Measurements from ENCODE around the gene GNG8.
A peak's percentile ranks its signal among the peaks of the same experiment; 100 is the strongest.
"Not testable (repeated sequence)": the region's sequence is repeated elsewhere in the genome, so short reads cannot be mapped to it uniquely, and the experiment has no call there.

Gene GNG8

GRCh38 chr19:46639358-46640182, 3.6 kb upstream of the GNG8 start:
- TF ChIP-seq TAF1 (IDR thresholded peaks at IDR 0.05; ENCODE audit: borderline replicate concordance, low read depth, low read length) (no peak), POLR2A (IDR thresholded peaks at IDR 0.05; ENCODE audit: low read depth, low read length) (no peak), POLR2AphosphoS5 (IDR thresholded peaks at IDR 0.05; ENCODE audit: low read depth, low read length) (no peak)
- FAIRE-seq, result peak; percentile 88
- DNase-seq (ENCODE audit: insufficient read length), result no peak

DNA sequence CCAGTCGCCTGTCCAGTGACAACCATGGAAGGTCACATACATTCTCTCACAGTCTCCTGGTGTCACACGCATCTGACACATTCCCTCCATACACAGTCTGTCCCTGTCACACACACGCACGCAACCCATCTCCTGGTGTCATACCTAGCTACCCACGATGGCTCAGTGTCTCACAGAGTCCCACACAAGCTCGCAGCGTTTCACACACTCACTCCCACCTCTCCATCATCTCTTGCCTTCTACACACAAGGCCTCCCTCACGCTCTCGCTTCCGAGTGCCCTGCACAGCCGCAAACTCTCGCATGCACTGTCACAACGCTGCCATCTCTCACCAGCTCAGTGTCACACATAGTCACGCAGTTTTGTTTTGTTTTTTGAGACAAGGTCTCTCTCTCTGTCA, 1.2 kb upstream of the GNG8 start:
- DNase-seq (ENCODE audit: insufficient read length) (no peak), FAIRE-seq (no peak)
- no peak for TF ChIP-seq POLR2AphosphoS5 (IDR thresholded peaks at IDR 0.05; ENCODE audit: low read depth, low read length)
- no peak for TF ChIP-seq TAF1 (IDR thresholded peaks at IDR 0.05; ENCODE audit: borderline replicate concordance, low read depth, low read length)
- no peak for TF ChIP-seq POLR2A (IDR thresholded peaks at IDR 0.05; ENCODE audit: low read depth, low read length)

GRCh38 chr19:46634656-46635218, 1.3 kb downstream of the GNG8 start:
- DNase-seq (ENCODE audit: insufficient read length) (no peak), FAIRE-seq (no peak)

GRCh38 chr19:46634045-46634655, 1.9 kb downstream of the GNG8 start:
- DNase-seq (ENCODE audit: insufficient read length), result peak; percentile 88
- TF ChIP-seq POLR2AphosphoS5 (IDR thresholded peaks at IDR 0.05; ENCODE audit: low read depth, low read length) (no peak), TAF1 (IDR thresholded peaks at IDR 0.05; ENCODE audit: borderline replicate concordance, low read depth, low read length) (no peak), POLR2A (IDR thresholded peaks at IDR 0.05; ENCODE audit: low read depth, low read length) (no peak)
- FAIRE-seq, result peak; percentile 99

More at GRCh38 chr19:46634656-46635218, 1.3 kb downstream of the GNG8 start:
- TF ChIP-seq POLR2A (IDR thresholded peaks at IDR 0.05; ENCODE audit: low read depth, low read length), result no peak
- TF ChIP-seq POLR2AphosphoS5 (IDR thresholded peaks at IDR 0.05; ENCODE audit: low read depth, low read length), result no peak
- no peak for TF ChIP-seq TAF1 (IDR thresholded peaks at IDR 0.05; ENCODE audit: borderline replicate concordance, low read depth, low read length)

GRCh38 chr19:46633130-46633529, 2.9 kb downstream of the GNG8 start:
- FAIRE-seq, result no peak
- DNase-seq (ENCODE audit: insufficient read length), result no peak
- TF ChIP-seq POLR2AphosphoS5 (IDR thresholded peaks at IDR 0.05; ENCODE audit: low read depth, low read length), result no peak

DNA sequence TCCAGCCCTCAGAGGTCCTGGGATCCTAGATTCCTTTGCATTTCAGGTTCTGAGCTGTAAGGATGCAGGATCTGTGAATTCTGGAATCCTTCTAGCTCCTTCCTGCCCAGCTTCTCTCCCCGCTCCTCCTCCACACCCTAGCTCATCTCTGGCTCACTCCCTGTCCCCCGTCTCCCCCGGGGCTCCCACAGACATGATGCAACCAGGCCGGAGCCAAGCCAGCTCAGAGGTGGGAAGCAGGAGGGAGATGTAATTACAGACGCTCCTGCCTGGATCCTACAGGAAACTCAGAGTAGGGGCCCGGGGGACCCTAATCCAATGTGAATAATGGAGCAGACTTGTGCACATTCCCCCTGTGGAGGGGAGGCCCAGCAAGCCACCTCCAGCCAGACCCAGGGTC, 4.5 kb downstream of the GNG8 start:
- FAIRE-seq (no peak), DNase-seq (ENCODE audit: insufficient read length) (no peak)
- no peak for TF ChIP-seq POLR2A (IDR thresholded peaks at IDR 0.05; ENCODE audit: low read depth, low read length)
- no peak for TF ChIP-seq POLR2AphosphoS5 (IDR thresholded peaks at IDR 0.05; ENCODE audit: low read depth, low read length)
- no peak for TF ChIP-seq TAF1 (IDR thresholded peaks at IDR 0.05; ENCODE audit: borderline replicate concordance, low read depth, low read length)

- FAIRE-seq (no peak), DNase-seq (ENCODE audit: insufficient read length) (no peak)
- TF ChIP-seq TAF1 (IDR thresholded peaks at IDR 0.05; ENCODE audit: borderline replicate concordance, low read depth, low read length) (no peak), POLR2A (IDR thresholded peaks at IDR 0.05; ENCODE audit: low read depth, low read length) (no peak), POLR2AphosphoS5 (IDR thresholded peaks at IDR 0.05; ENCODE audit: low read depth, low read length) (no peak)
Measured at GRCh38 chr19:46630586-46631205, 5.3 kb downstream of the GNG8 start.

DNA sequence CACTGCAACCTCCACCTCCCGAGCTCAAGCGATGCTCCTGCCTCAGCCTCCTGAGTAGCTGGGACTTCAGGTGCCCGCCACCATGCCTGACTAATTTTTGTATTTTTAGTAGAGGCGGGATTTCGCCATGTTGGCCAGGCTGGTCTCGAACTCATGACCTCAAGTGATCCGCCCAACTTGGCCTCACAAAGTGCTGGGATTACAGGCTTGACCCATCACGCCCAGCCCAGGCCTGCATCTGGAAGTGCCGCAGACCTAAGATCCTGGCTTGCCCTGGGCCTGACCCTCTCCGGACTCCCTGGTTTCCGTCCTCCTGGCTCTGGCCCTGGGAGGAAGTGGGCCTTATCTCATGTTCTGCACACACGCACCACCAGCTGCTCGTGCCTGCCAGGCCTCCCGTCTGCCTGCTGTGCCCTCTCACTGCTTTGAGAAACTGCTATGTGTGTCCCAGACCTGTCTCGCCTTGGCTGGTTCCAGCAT, 6.4 kb downstream of the GNG8 start:
- no peak for FAIRE-seq
- DNase-seq (ENCODE audit: insufficient read length), result no peak
- TF ChIP-seq POLR2AphosphoS5 (IDR thresholded peaks at IDR 0.05; ENCODE audit: low read depth, low read length) (no peak), TAF1 (IDR thresholded peaks at IDR 0.05; ENCODE audit: borderline replicate concordance, low read depth, low read length) (no peak)

GRCh38 chr19:46628970-46629369, 7.0 kb downstream of the GNG8 start:
- not testable (repeated sequence) for FAIRE-seq

DNA sequence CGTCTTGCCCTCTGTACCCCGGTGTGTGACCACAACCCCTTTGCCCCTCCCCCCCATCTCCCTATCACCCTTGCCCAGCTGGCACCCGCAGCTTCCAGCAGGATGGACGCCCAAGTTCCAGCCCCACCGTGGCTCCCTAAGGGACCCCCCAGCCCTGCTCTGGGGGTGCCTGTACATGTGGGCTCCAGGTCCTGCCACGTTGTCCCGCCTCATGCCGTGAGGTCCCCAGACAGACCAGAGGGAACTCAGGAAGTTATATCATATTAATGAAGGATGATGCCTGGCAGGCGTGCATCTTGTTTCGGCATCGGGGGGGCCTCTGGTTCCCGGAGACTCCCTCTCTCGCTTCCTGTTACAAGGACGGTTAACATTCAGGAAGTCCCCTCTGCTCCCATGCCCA, 9.6 kb downstream of the GNG8 start:
- TF ChIP-seq TAF1 (IDR thresholded peaks at IDR 0.05; ENCODE audit: borderline replicate concordance, low read depth, low read length), result no peak
- no peak for TF ChIP-seq POLR2A (IDR thresholded peaks at IDR 0.05; ENCODE audit: low read depth, low read length)
- TF ChIP-seq POLR2AphosphoS5 (IDR thresholded peaks at IDR 0.05; ENCODE audit: low read depth, low read length), result no peak
- FAIRE-seq, result no peak
- no peak for DNase-seq (ENCODE audit: insufficient read length)

More at GRCh38 chr19:46628970-46629369, 7.0 kb downstream of the GNG8 start:
- DNase-seq (ENCODE audit: insufficient read length), result not testable (repeated sequence)

DNA sequence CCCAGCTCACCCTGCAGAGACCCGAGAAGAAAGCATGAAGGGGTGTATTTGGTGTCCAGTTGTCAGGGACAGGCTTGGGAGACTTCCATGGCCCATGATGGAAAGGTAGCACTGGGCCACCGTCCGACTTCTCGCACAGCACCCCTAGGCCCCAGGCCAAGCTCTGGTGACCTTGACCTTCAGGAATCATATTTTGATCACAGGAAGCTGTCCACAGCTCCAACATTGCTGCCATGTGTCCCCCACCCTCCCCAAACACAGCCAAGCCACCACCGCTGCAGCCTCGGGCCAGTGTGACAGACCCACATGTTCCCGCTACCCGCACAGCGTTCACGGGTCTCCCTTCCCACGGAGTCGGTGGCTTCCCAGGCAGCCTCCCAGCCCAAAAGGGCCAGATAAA, 10.3 kb downstream of the GNG8 start:
- TF ChIP-seq POLR2AphosphoS5 (IDR thresholded peaks at IDR 0.05; ENCODE audit: low read depth, low read length) (no peak), TAF1 (IDR thresholded peaks at IDR 0.05; ENCODE audit: borderline replicate concordance, low read depth, low read length) (no peak), POLR2A (IDR thresholded peaks at IDR 0.05; ENCODE audit: low read depth, low read length) (no peak)
- FAIRE-seq, result no peak
- DNase-seq (ENCODE audit: insufficient read length), result no peak

All from GM12892 (cell line).